ENCODE data around the gene SLC25A28. TPM values are rescaled to one million over a fixed set of nuclear protein-coding genes. Genes with fewer than 3 reads are reported as not detected.

Gene SLC25A28, protein sequence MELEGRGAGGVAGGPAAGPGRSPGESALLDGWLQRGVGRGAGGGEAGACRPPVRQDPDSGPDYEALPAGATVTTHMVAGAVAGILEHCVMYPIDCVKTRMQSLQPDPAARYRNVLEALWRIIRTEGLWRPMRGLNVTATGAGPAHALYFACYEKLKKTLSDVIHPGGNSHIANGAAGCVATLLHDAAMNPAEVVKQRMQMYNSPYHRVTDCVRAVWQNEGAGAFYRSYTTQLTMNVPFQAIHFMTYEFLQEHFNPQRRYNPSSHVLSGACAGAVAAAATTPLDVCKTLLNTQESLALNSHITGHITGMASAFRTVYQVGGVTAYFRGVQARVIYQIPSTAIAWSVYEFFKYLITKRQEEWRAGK
- 10 to 100 TPM; 65.5 to 69.4 TPM for total RNA-seq
- 51.7 to 66.9 reads per million in 2 donors for total RNA-seq

GRCh38 chr10:99619851-99620710 is at the start of gene SLC25A28:
Gene SLC25A28, minus strand, starts transcription at chr10:99620439. Its CDS starts 104 bp downstream, at chr10:99620335.
- peak; percentile 85 to 91 (median 86) for DNase-seq
- H3K27ac Mint-ChIP-seq, result peak within 1 kb of the TSS; percentile 94
- H3K27me3 Mint-ChIP-seq, result no peaks in the 10 kb centered on the region
- no peak for ATAC-seq
- H3K36me3 Mint-ChIP-seq (ENCODE audit: low read depth), result peaks cover 3% of the 10 kb centered on the region
- H3K9me3 ChIP-seq (ENCODE audit: control insufficient read depth, low read length, poor library complexity, severe bottlenecking), result no peaks in the 10 kb centered on the region
- H3K4me1 Mint-ChIP-seq, result peaks cover 38% of the 10 kb centered on the region
- H3K4me3 Mint-ChIP-seq, result peak within 1 kb of the TSS; percentile 98

DNA sequence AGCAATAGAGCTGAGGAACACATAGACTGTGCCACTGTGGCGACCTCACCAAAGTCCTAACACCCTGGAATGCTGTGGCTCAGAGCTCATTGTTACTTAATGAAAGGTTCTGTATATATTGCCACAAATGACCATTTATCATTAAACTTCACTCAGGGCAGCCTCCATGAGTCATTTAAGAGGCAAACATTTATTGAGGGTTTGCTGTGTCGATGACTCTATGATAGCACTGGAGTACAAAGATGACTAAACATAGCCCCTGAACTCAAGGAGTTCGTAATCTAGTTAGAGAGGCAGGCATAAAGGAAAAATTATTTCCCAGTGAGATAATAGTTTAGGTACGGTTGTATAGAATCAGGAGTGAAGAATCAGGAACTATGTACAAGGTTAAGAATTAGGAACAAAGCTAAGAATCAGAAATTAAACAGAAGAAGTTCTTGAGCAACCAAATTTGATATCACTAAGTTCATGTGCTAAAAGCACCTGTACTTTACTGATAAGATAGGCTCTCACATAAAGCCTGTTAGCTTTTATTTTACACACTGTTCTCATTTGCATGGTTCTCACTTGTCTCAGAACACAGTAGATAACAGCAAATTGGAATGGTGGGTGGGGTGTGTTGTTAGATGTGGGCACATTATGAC is 47.0 kb upstream of the SLC25A28 start:
- no peak overlapping the region for H3K27ac Mint-ChIP-seq
- ATAC-seq (no peak), DNase-seq (no peak)
- no peaks in the 10 kb centered on the region for H3K27me3 Mint-ChIP-seq
- no peaks in the 10 kb centered on the region for H3K9me3 ChIP-seq (ENCODE audit: control insufficient read depth, low read length, poor library complexity, severe bottlenecking)
- H3K4me1 Mint-ChIP-seq, result peaks cover 2% of the 10 kb centered on the region
- H3K36me3 Mint-ChIP-seq (ENCODE audit: low read depth), result peaks cover 3% of the 10 kb centered on the region
- H3K4me3 Mint-ChIP-seq, result no peak overlapping the region

GRCh38 chr10:99665304-99665703 is 45.1 kb upstream of the SLC25A28 start:
- Mint-ChIP-seq H3K36me3 (ENCODE audit: low read depth) (peaks cover 3% of the 10 kb centered on the region), H3K27me3 (no peaks in the 10 kb centered on the region), H3K4me1 (peaks cover 7% of the 10 kb centered on the region), H3K27ac (no peak overlapping the region), H3K4me3 (no peak overlapping the region)
- DNase-seq, result no peak
- ATAC-seq, result no peak
- H3K9me3 ChIP-seq (ENCODE audit: control insufficient read depth, low read length, poor library complexity, severe bottlenecking), result no peaks in the 10 kb centered on the region

- no peaks in the 10 kb centered on the region for H3K9me3 ChIP-seq (ENCODE audit: control insufficient read depth, low read length, poor library complexity, severe bottlenecking)
- ATAC-seq, result no peak
- Mint-ChIP-seq H3K27ac (no peak overlapping the region), H3K4me1 (peaks cover 22% of the 10 kb centered on the region), H3K36me3 (ENCODE audit: low read depth) (peaks cover 8% of the 10 kb centered on the region), H3K4me3 (peak overlapping the region; percentile 21), H3K27me3 (peaks cover 18% of the 10 kb centered on the region)
- no peak for DNase-seq
Observed at GRCh38 chr10:99661377-99661763, 41.1 kb upstream of the SLC25A28 start.

DNA sequence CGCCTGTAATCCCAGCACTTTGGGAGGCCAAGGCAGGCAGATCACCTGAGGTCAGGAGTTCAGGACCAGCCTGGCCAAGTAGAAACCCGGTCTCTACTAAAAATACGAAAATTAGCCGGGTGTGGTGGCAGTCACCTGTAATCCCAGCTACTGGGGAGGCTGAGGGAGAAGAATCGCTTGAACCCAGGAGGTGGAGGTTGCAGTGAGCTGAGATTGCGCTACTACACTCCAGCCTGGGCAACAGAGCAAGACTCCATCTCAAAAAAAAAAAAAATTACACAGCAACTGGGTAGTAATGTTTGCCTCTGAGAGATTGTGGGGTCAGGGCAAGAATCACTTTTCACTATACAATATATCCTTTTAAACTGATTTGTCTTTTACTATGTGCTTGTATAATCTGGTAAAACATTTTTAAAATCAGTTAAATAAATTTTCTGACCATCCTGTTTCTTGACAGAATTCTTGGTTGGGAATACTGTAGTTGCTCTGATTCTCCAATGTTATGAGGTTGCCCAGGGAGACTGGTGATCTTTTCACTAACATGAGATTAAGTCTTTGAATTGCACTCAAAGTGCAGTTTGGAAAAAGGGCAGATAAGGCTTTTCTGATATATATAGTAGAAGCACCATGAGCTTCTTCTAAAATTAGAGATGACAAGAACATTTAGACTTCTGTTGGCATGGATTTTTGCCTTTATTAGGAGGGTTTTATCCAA is 40.6 kb upstream of the SLC25A28 start:
- Mint-ChIP-seq H3K27me3 (peaks cover 24% of the 10 kb centered on the region), H3K36me3 (ENCODE audit: low read depth) (peaks cover 12% of the 10 kb centered on the region), H3K27ac (no peak overlapping the region), H3K4me3 (no peak overlapping the region), H3K4me1 (peaks cover 22% of the 10 kb centered on the region)
- DNase-seq (no peak), ATAC-seq (no peak)
- no peaks in the 10 kb centered on the region for H3K9me3 ChIP-seq (ENCODE audit: control insufficient read depth, low read length, poor library complexity, severe bottlenecking)

DNA sequence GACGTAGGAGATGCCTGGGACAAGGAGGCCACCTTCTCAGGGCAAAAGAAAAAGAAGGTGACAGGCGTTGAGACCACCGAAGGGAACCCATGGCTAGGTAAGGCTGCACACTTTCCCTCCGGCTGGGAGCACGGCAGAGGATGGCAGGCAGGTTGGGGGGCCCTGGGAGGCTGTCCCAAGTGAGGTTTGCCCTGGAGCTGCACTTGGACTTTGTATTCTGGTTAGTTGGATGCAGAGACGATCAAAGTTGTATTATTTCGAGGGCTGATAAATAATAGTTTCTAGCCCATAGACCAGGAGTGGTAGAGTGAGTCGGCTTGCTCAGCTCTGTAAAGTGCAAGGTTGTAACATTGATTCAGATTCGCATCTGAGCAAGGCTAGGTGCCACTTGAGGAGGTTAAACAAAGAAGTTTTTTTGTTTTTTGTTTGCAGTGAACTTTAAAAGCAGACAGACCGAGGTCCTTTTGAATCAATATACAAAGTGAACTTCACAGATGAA is 39.7 kb upstream of the SLC25A28 start:
- H3K27ac Mint-ChIP-seq, result peak overlapping the region; percentile 87
- no peaks in the 10 kb centered on the region for H3K9me3 ChIP-seq (ENCODE audit: control insufficient read depth, low read length, poor library complexity, severe bottlenecking)
- H3K36me3 Mint-ChIP-seq (ENCODE audit: low read depth), result peaks cover 12% of the 10 kb centered on the region
- H3K27me3 Mint-ChIP-seq, result peaks cover 29% of the 10 kb centered on the region
- no peak for DNase-seq
- no peak for ATAC-seq
- peaks cover 22% of the 10 kb centered on the region for H3K4me1 Mint-ChIP-seq
- peak overlapping the region; percentile 94 for H3K4me3 Mint-ChIP-seq

DNA sequence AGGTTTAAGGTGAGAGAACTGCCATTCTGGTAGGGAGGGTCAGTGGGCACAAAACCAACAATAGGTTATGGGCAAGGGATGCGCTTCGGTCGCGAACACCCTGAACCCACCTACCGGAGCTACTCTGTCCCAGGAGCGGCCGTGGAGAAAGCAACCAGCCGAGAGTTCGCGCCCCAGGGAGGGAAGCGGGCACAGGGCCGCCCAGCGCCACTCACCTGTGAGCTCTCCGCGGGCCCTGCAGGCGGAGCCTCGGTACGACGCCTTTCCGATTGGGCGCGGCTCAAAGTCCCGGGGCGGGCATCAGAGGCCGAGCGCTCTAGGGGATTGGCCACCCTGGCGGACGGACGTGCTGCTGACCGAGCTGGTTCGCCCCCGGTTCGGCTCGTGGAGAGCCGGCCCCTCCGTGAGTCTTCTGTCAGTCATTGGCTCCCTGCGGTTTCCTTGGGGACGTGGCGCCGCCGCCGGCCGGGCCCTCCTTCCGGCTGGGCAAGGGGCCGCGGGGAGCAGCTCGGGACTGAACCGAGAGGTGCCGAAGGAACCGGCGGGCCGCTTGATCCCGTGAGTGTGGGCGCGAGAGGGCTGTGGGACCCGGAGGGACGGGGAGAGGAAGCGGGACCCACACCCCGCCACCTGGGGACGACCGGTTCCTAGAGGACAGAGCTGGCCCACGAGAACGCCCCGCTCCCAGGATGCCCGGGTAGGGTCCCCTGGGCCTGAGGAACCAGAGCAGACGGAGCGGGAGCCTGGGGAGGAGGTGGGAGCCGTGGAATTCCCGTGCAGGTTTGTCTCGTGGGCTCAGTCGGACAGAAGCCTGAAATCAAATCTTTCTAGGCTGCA is 39.0 kb upstream of the SLC25A28 start, which contains the start of gene ENTPD7:
ENTPD7 (plus strand) TSS at position 479 of the 837 bp plus-strand sequence. CDS start 448 bp downstream, outside the sequence.
- H3K27ac Mint-ChIP-seq, result peak within 1 kb of the TSS; percentile 87
- peaks cover 22% of the 10 kb centered on the region for H3K4me1 Mint-ChIP-seq
- no peaks in the 10 kb centered on the region for H3K9me3 ChIP-seq (ENCODE audit: control insufficient read depth, low read length, poor library complexity, severe bottlenecking)
- peaks cover 12% of the 10 kb centered on the region for H3K36me3 Mint-ChIP-seq (ENCODE audit: low read depth)
- peak within 1 kb of the TSS; percentile 94 for H3K4me3 Mint-ChIP-seq
- ATAC-seq (peak; percentile 99), DNase-seq (peak; percentile 76)
- H3K27me3 Mint-ChIP-seq, result peaks cover 31% of the 10 kb centered on the region

- H3K9me3 ChIP-seq (ENCODE audit: control insufficient read depth, low read length, poor library complexity, severe bottlenecking), result no peaks in the 10 kb centered on the region
- Mint-ChIP-seq H3K36me3 (ENCODE audit: low read depth) (peaks cover 12% of the 10 kb centered on the region), H3K4me3 (peak overlapping the region; percentile 94), H3K4me1 (peaks cover 24% of the 10 kb centered on the region), H3K27me3 (peaks cover 38% of the 10 kb centered on the region), H3K27ac (peak overlapping the region; percentile 87)
- no peak for DNase-seq
- ATAC-seq, result peak; percentile 5
Observed at GRCh38 chr10:99658622-99659030, 38.4 kb upstream of the SLC25A28 start.

- ATAC-seq (no peak), DNase-seq (no peak)
- Mint-ChIP-seq H3K4me3 (no peak overlapping the region), H3K27ac (no peak overlapping the region), H3K36me3 (ENCODE audit: low read depth) (peaks cover 12% of the 10 kb centered on the region), H3K27me3 (peaks cover 58% of the 10 kb centered on the region), H3K4me1 (peaks cover 21% of the 10 kb centered on the region)
- no peaks in the 10 kb centered on the region for H3K9me3 ChIP-seq (ENCODE audit: control insufficient read depth, low read length, poor library complexity, severe bottlenecking)
Observed at GRCh38 chr10:99656199-99657064, 36.2 kb upstream of the SLC25A28 start.

DNA sequence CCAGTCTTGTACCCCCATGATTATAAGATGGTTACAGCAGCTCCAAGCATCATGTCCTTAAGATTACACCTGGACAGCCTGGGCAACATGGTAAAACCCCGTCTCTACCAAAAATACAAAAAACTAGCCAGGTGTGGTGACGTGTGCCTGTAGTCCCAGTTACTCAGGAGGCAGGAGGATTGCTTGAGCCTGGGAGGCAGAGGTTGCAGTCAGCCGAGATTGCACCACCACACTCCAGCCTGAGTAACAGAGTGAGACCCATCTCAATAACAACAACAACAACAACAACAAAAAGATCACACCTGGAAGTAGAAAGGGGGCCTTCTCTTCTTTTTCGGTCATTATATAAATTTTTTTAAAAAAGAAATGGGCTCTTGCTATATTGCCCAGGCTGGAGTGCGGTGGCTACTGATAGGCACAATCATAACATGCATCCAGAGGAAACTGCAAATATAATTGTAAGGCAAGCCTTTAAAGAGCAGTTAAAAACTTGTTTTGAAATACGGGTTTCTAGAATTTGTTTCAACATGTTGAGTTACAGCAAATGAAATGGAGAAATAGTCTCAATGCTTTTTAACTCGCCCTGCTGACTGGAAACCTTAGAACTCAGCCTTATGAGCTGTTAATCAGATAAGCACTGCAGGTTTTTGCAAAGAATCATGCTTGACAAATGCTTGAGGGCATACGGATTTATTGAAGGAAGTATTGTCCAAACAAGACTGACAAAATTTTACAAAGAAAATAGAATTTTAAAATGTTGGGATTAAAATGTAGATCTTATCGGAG is 34.3 kb upstream of the SLC25A28 start:
- peaks cover 19% of the 10 kb centered on the region for H3K4me1 Mint-ChIP-seq
- ATAC-seq, result no peak
- H3K27me3 Mint-ChIP-seq, result peaks cover 75% of the 10 kb centered on the region
- H3K9me3 ChIP-seq (ENCODE audit: control insufficient read depth, low read length, poor library complexity, severe bottlenecking), result no peaks in the 10 kb centered on the region
- H3K4me3 Mint-ChIP-seq, result no peak overlapping the region
- no peak for DNase-seq
- no peak overlapping the region for H3K27ac Mint-ChIP-seq
- H3K36me3 Mint-ChIP-seq (ENCODE audit: low read depth), result peaks cover 15% of the 10 kb centered on the region
